Cerebellar nuclear complex (tissue), 1 donor: ENCODE measurements around the gene WDR33.
"Not testable (repeated sequence)": the region's sequence is repeated elsewhere in the genome, so short reads cannot be mapped to it uniquely, and the experiment has no call there.

Source experiments
- DNase-seq, 2 experiments: peaks; one replicate each; lab custom pipeline; 2025; lab: John Stamatoyannopoulos, UW

The WDR33 gene

GRCh38 chr2:127810156-127810618 lies 784 bp downstream of the WDR33 start:
- DNase-seq, result no peak

GRCh38 chr2:127807678-127808353 lies 3.2 kb downstream of the WDR33 start:
- DNase-seq, result no peak

GRCh38 chr2:127806860-127807259 lies 4.1 kb downstream of the WDR33 start:
- DNase-seq, result not testable (repeated sequence)

GRCh38 chr2:127805491-127805890 lies 5.5 kb downstream of the WDR33 start:
- DNase-seq, result no peak

GRCh38 chr2:127799926-127800325 lies 11.0 kb downstream of the WDR33 start:
- DNase-seq, result no peak

- no peak for DNase-seq
Measured at GRCh38 chr2:127796389-127796788, 14.6 kb downstream of the WDR33 start.

- not testable (repeated sequence) for DNase-seq
Measured at GRCh38 chr2:127794901-127795300, 16.1 kb downstream of the WDR33 start.

GRCh38 chr2:127792805-127793204 lies 18.2 kb downstream of the WDR33 start:
- no peak for DNase-seq

- DNase-seq, result no peak
Measured at GRCh38 chr2:127790694-127791529, 20.1 kb downstream of the WDR33 start.

- DNase-seq, result no peak
Measured at GRCh38 chr2:127786048-127786809, 24.7 kb downstream of the WDR33 start.

GRCh38 chr2:127784965-127785518 lies 25.9 kb downstream of the WDR33 start:
- no peak for DNase-seq

GRCh38 chr2:127783101-127783500 lies 27.9 kb downstream of the WDR33 start:
- DNase-seq, result no peak

- no peak for DNase-seq
Measured at GRCh38 chr2:127778850-127779249, 32.1 kb downstream of the WDR33 start.

GRCh38 chr2:127778447-127778846 lies 32.5 kb downstream of the WDR33 start:
- DNase-seq, result no peak

GRCh38 chr2:127776122-127776780 lies 34.7 kb downstream of the WDR33 start:
- DNase-seq, result no peak

- DNase-seq, result no peak
Measured at GRCh38 chr2:127771756-127772155, 39.2 kb downstream of the WDR33 start.

- no peak for DNase-seq
Measured at GRCh38 chr2:127770973-127771735, 39.8 kb downstream of the WDR33 start.

GRCh38 chr2:127770534-127770933 lies 40.4 kb downstream of the WDR33 start:
- DNase-seq, result not testable (repeated sequence)

- no peak for DNase-seq
Measured at GRCh38 chr2:127769587-127769986, 41.4 kb downstream of the WDR33 start.

GRCh38 chr2:127768775-127769479 lies 42.0 kb downstream of the WDR33 start:
- no peak for DNase-seq
